Measurements from ENCODE around the gene PRMT3.
"Not testable (repeated sequence)": the region's sequence is repeated elsewhere in the genome, so short reads cannot be mapped to it uniquely, and the experiment has no call there.

Gene PRMT3

DNA sequence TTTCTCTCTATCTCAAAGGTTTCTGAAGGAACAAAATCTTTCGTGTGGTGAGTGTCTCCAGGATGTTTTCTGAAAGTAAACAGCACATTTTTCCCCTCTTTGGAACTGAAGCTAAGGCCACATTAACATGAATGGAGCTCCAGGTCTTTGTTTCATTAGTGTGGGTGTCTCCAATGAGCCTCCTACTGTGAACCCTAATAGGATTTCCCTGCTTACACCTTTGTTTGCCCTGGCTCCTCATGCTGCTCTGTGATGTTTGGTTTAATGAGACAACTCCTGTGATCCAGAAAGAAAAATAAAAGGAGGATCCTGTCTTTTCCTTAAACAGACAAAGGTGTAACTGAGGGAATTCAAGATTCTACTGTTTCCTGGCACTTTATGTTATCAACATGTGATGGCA, 135.0 kb downstream of the PRMT3 start:
- DNase-seq: no peak

DNA sequence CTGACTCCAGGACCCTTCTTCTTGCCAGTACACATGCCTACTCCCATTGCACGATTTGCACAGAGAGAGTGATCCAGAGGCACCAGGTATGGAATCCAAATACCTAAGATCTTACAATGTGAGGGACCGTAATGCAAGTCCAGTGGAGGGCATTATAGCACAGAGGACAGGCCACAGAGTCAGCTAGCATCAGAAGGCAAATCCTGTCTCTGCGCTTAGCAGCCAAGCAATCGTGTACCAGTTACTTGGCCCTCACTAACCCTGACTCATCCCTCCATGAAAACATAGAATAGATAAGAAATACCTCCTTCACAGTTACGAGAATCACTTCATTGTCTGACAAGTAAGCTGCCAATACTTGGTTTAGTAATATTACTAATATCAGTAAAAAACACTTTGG, 142.2 kb downstream of the PRMT3 start:
- no peak for DNase-seq

DNA sequence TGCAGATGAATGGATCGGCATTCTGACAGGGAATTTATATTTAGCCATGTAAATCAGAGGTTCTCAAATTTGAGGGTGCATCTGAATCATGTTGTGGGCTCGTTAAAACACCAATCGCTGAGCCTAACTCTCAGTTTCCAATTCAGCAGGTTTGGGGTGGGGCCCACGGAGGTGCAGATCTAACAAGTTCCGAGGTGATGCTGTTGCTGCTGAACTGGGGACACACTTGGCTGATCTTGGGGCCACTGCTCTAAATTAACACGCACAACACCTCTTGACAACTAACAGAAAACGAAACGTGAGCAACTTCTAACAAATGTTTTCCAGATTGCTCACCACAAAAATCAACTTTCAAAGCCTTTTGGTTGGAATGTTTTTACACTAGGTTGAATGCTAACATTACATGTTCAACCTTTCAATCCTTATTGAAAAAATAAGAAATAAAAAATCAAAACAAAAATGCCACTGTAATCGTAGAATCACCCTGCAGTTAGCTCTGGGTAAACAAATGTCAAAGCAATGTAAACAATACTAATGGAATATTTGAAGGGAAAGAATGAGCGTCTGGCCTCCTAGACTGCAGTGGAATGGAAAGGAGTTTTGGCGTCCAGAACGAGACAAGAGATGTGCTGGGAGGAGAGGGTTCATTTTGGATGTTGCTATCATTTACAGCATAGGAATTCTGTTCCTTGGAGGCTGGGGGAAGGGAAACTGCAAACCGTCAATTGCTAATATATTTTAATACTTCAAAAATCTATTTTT, 143.6 kb downstream of the PRMT3 start:
- DNase-seq: no peak

DNA sequence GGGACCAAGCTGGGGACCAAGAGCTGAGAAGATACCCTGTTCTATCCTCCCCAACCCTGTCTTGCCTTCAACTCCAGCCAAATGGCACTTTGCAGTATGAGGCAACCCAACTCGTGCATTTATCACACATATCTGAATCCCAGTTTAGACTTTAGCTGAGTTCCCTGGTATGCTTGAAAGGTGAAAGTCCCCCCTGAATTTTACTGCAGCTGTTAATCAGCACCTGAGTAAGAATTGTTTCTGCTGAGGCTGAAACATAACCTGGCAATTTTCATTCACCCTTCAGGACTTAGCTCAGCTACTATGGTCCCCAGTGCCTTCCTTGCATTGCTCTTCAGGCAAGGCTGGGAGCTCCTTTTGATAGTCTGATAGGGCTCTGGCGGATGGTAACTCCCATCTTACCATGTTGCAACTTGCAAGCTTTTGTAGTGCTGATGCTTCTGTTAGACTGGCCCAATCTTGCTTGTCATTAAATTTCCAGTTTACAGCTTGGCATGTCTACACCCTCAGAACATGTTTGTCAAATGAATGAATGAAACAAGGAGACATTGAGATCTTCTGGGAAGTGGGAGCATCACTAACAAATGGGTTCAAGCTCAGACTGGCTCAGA, 147.9 kb downstream of the PRMT3 start:
- DNase-seq: no peak

DNA sequence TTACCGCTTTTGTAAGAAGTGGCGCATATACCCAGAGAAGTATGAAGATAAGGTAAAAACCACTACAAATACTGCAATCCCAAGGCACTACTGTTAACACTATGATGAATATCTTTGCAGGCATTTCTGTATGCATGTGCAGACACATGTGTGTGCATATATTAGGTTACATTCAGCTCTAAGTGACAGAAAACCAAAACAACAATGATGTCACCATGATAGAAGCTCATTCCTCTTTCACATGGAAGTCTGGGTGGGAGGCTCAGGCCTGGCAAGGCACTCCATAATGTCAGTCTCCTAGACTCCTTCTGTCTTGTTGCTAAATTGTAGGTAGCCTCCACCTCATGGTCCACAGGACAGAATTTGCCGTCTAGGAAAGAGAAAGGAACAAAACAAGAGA, 148.8 kb downstream of the PRMT3 start:
- DNase-seq: no peak

DNA sequence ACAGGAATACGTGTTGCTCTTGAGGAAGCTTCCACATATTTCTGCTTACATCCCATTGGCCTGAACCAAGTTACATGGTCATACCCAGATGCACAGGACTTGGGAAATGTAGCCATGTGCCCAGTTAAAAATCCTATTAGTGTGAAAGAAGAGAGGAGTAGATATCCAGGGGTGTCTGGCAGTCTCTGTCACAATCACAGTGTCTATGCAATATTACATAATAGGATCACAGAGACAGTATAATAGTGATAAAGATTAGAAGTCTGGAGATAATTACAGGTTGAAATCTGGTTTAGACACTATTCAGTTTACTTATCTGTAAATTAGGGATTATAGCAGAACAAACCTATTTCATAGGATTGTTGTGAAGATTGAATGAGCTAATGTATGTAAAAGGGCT, 149.3 kb downstream of the PRMT3 start:
- DNase-seq: no peak

DNA sequence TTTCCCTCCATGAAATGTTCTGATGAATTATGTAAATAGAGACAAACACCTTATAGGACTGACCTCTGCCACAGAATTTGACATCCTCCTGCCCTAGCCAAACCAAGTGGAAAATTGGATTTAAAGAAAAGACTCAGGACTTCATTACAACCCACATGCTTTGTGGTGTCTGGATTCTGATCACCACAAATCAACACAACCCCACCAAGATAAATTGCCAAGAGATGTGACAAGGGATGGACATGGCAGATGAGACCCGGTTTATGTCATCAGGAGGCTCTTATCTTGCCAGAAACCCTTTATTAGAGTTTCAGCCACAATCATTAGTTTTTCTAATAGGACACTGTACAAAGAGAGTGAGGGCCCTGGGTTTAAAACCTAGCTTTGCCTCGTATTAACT, 154.0 kb downstream of the PRMT3 start:
- no peak for DNase-seq

DNA sequence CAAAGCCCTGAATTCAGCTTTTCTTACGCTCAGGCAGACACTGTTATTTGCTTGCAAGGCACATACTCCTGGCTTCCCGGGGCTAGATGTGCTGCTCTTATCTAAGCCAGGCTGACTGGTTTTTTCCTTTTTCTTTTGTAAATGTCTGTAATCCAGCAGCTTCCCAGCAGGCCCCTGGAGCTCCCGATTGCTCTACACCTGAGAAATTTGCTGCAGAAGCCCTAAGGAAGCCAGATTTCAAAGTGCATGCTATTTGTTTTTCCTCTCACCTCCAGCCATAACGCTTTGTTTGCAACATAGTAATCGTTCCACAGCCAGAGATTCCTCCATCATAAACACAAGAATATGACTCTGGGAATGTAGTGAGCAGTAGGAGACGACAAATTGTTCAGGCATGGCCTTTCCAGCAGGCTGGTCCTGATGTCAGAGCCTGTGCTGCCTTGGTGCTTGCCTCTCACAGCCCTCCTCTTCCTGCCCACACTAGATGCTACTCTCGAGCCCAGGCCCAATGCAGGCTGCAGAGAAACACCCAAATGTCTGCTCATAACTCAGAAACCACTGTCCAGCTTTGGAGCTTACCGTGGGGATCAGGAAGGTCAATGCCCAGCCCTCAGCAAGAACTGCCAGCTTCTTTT, 157.2 kb downstream of the PRMT3 start:
- no peak for DNase-seq

DNA sequence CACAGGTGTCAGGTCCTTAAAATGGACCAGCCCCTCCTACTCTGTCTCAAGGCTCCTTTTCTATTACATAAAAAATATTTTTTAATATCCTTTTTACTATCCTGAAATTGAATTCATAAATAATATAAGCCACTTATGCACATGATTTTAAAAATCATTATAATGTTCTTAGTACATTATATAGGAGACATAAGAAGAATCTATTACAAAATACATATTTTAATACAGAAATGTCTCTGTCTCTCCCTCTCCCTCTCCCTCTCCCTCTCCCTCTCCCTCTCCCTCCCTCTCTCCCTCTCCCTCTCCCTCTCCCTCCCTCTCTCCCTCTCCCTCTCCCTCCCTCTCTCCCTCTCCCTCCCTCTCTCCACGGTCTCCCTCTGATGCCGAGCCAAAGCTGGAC, 159.9 kb downstream of the PRMT3 start:
- no peak for DNase-seq

DNA sequence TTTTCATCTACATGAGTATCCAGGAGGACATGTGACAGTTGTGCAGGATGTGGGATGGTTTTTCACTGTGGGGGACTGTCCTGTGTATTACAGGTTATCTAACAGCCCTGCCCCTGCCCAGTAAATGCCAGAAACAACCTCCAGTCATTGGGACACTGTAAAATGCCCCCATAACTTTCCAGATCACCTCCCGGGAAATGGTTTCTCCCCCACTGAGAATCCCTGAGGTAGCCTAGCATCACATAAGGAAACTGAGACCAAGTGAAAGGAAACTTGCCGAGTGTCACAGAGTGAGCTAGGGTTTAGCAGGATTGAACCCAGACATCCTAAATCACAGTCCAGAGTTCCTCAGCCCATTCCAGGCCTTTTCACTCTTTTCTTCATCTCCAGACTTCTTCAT, 163.6 kb downstream of the PRMT3 start:
- no peak for DNase-seq

DNA sequence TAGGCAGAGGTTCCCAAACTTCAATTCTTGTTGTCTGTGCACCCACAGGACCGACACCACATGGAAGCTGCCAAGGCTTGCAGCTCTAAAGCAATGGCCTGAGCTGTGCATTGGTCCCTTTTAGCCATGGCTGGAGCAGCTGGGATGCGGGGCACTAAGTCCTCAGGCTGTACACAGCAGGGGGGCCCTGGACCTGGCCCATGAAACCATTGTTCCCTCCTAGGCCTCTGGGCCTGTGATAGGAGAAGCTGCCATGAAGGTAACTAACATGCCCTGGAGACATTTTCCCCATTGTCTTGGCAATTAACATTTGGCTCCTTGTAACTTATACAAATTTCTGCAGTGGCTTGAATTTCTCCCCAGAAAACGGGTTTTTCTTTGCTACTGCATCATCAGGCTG, 168.3 kb downstream of the PRMT3 start:
- no peak for DNase-seq

DNA sequence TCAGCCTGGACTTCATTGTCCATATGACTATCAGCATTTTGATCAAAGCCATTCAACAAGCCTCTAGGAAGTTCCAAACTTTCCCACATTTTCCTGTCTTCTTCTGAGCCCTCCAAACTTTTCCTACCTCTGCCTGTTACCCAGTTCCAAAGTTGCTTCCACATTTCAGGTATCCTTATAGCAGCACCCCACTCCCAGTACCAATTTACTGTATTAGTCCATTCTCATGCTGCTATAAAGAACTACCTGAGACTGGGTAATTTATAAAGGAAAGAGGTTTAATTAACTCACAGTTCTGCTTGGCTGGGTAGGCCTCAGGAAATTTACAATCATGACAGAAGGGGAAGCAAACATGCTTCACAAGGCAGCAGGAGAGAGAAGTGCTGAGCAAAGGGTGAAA, 168.9 kb downstream of the PRMT3 start:
- DNase-seq: not testable (repeated sequence)

DNA sequence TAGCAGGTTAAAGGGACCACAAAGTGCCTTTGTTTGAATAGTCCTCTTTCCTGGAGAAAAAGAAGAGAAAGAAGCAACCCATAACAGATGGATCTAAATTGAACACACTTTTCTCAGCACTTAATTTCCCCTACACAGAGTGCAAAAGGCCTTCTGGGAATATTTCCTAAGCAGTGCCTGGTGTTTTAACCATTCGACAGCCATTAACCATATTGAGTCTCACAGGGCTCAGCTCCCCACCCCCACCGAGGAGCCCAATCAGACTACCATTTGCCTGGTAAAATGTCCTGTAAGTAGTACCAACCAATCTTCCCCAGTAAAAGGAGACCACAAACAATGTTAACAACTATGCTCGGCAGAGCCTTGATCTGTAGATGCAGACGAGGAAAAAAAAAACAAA, 171.2 kb downstream of the PRMT3 start:
- DNase-seq: no peak
